ENCODE results near the gene WDR5. TPM values are rescaled to one million over a fixed set of nuclear protein-coding genes. Genes with fewer than 3 reads are reported as not detected.

Gene WDR5
- total and polyA plus RNA-seq, 2 experiments from 2014 or later, result 37.0 to 56.6 TPM

- Histone ChIP-seq H3K36me3 (ENCODE audit: insufficient read depth) (no peaks in the 10 kb centered on the region), H3F3A (replicated peaks; ENCODE audit: low read depth) (no peaks in the 10 kb centered on the region), H3K79me2 (replicated peaks; ENCODE audit: insufficient read depth) (no peaks in the 10 kb centered on the region), H3K4me1 (ENCODE audit: insufficient read depth) (no peaks in the 10 kb centered on the region), H2AFZ (no peak overlapping the region), H3K4me2 (no peak overlapping the region), H3K4me3 (no peak overlapping the region), H3K27me3 (ENCODE audit: insufficient read depth) (no peaks in the 10 kb centered on the region), H3K27ac (ENCODE audit: low read depth) (no peak overlapping the region), H4K20me1 (replicated peaks; ENCODE audit: insufficient read depth) (no peaks in the 10 kb centered on the region), H3K9me2 (ENCODE audit: insufficient read depth) (no peaks in the 10 kb centered on the region)
- peaks cover 11% of the 10 kb centered on the region for H3K9me3 Mint-ChIP-seq
- H3K36me3 Mint-ChIP-seq (ENCODE audit: low read depth), result peaks cover 6% of the 10 kb centered on the region
- peaks cover 16% of the 10 kb centered on the region for H3K27me3 Mint-ChIP-seq (ENCODE audit: insufficient read depth, low read depth, poor library complexity)
- TF ChIP-seq NANOG (IDR thresholded peaks at IDR 0.05; ENCODE audit: borderline replicate concordance) (no peak), CREB1 (CRISPR knock-in tag; IDR thresholded peaks at IDR 0.05; ENCODE audit: low read depth) (no peak), ZNF462 (CRISPR knock-in tag; IDR thresholded peaks at IDR 0.05) (no peak), POLR2AphosphoS5 (IDR thresholded peaks at IDR 0.05; ENCODE audit: low read depth) (no peak), JUNB (IDR thresholded peaks at IDR 0.05; ENCODE audit: unreplicated experiment) (no peak), ZNF114 (CRISPR knock-in tag; IDR thresholded peaks at IDR 0.05) (no peak), ZNF331 (CRISPR knock-in tag; IDR thresholded peaks at IDR 0.05; ENCODE audit: low read depth) (no peak), STAT1 (IDR thresholded peaks at IDR 0.05; ENCODE audit: unreplicated experiment) (no peak)
- H3K4me3 Mint-ChIP-seq, result no peak overlapping the region
- no peak overlapping the region for H3K27ac Mint-ChIP-seq
- no peaks in the 10 kb centered on the region for H3K4me1 Mint-ChIP-seq
- no peak for ATAC-seq
- no peak for DNase-seq (ENCODE audit: low spot score)
Observed at GRCh38 chr9:134182554-134183085, 46.7 kb downstream of the WDR5 start.
